ENCODE data around the gene MKI67.

GRCh38 chr10:128047991-128048818, 78.0 kb downstream of the MKI67 start:
- TF ChIP-seq CTCF (IDR thresholded peaks at IDR 0.05; ENCODE audit: extremely low read depth in 1 of 2, insufficient read depth in 1 of 2, low read depth in 1 of 2, low read length in 2 of 2) (no peak), EZH2 (IDR thresholded peaks at IDR 0.05; ENCODE audit: borderline replicate concordance, low read depth, low read length, severe bottlenecking) (no peak), FOS (IDR thresholded peaks at IDR 0.05; ENCODE audit: borderline replicate concordance, insufficient read depth, low read length) (no peak), POLR2AphosphoS5 (IDR thresholded peaks at IDR 0.05; ENCODE audit: insufficient read depth, low read depth, low read length) (no peak), MAX (IDR thresholded peaks at IDR 0.05; ENCODE audit: insufficient read depth, insufficient read length) (no peak), JUN (IDR thresholded peaks at IDR 0.05; ENCODE audit: borderline replicate concordance, insufficient read depth, insufficient read length, low read depth) (no peak), POLR2A (IDR thresholded peaks at IDR 0.05; ENCODE audit: low read depth, low read length) (no peak), MYC (IDR thresholded peaks at IDR 0.05; ENCODE audit: low read depth, low read length) (no peak), GATA2 (IDR thresholded peaks at IDR 0.05; ENCODE audit: insufficient read depth, insufficient read length, low read depth, low read length) (no peak)
